ENCODE measurements around the gene IFIT1B. TPM values are rescaled to one million over a fixed set of nuclear protein-coding genes. Genes with fewer than 3 reads are reported as not detected.
"Not testable (repeated sequence)": the region's sequence is repeated elsewhere in the genome, so short reads cannot be mapped to it uniquely, and the experiment has no call there.

Gene IFIT1B
- total and polyA plus RNA-seq, 11 donors, result 0.24 to 0.25 TPM; not detected in 9

GRCh38 chr10:89390476-89391225 lies 12.8 kb downstream of the IFIT1B start:
- peaks cover 0 to 48% (median 33%) of the 10 kb centered on the region in 12 donors for H3K4me1 ChIP-seq
- intact Hi-C loops (cut with DNase I), result loop anchor here in 2 of 10 donors (2.0 to 5.0 kb wide), 2 partner anchors 16 to 88 kb away; partner anchors contain the start of gene IFIT2 (in 1 of the 2)
- TF ChIP-seq POLR2A (IDR thresholded peaks at IDR 0.05) (no peak), CTCF (IDR thresholded peaks at IDR 0.05) (no peak)
- DNase-seq, result peak in 2 of 5 donors; percentile 27 to 33
- H3K9me3 ChIP-seq, result peaks cover 0 to 2% (median 0%) of the 10 kb centered on the region in 12 donors
- H3K36me3 ChIP-seq, result no peaks in the 10 kb centered on the region
- 66 to 78% (median 77%) methylated on average over 5 of the region's 5 CpGs for WGBS, 4 donors
- H3K4me3 ChIP-seq, result no peak overlapping the region
- peak overlapping the region in 10 of 12 donors; percentile 22 to 92 (median 86) for H3K27ac ChIP-seq
- H3K27me3 ChIP-seq, result no peaks in the 10 kb centered on the region
- ATAC-seq, result no peak

- not testable (repeated sequence) for H3K9me3 ChIP-seq, DNase-seq, H3K27me3 ChIP-seq, H3K4me3 ChIP-seq, H3K36me3 ChIP-seq, ATAC-seq
- Histone ChIP-seq H3K4me1 (peaks cover 0 to 51% (median 33%) of the 10 kb centered on the region in 12 donors), H3K27ac (peak overlapping the region in 9 of 12 donors; percentile 80 to 92 (median 87))
- intact Hi-C loops (cut with DNase I), result loop anchor here in 2 of 10 donors (2.0 to 5.0 kb wide), 2 partner anchors 16 to 89 kb away; partner anchors contain the start of gene IFIT2 (in 1 of the 2)
- WGBS, 4 donors, result 92 to 98% (median 92%) methylated on average over 4 of the region's 4 CpGs
These were observed 13.3 kb downstream of the IFIT1B start for GRCh38 chr10:89391226-89391576.

- 1 to 2% (median 2%) methylated on average over 8 of the region's 8 CpGs for WGBS, 4 donors
These were observed 14.3 kb downstream of the IFIT1B start, which contains the start of gene IFIT1 for GRCh38 chr10:89391907-89392756. Gene IFIT1, plus strand, starts transcription at chr10:89392623. Its CDS starts 90 bp downstream, at chr10:89392713.

More at GRCh38 chr10:89391907-89392756, 14.3 kb downstream of the IFIT1B start, which contains the start of gene IFIT1:
- no peaks in the 10 kb centered on the region for H3K27me3 ChIP-seq
- H3K9me3 ChIP-seq, result peaks cover 0 to 6% (median 0%) of the 10 kb centered on the region in 12 donors
- H3K4me1 ChIP-seq, result peaks cover 0 to 51% (median 33%) of the 10 kb centered on the region in 12 donors
- peak within 1 kb of the TSS; percentile 64 to 92 (median 85) for H3K27ac ChIP-seq
- H3K4me3 ChIP-seq, result peak within 1 kb of the TSS; percentile 28 to 86 (median 60)
- ATAC-seq (peak; percentile 94 to 97 (median 96)), DNase-seq (peak in 4 of 5 donors; percentile 42 to 82 (median 76))
- H3K36me3 ChIP-seq, result peaks cover 0 to 9% (median 0%) of the 10 kb centered on the region in 9 donors
- peak in 1 of 2 donors; percentile 73 for TF ChIP-seq POLR2A (IDR thresholded peaks at IDR 0.05)
- TF ChIP-seq CTCF (IDR thresholded peaks at IDR 0.05), result no peak
- intact Hi-C loops (cut with DNase I), result loop anchor here in 3 of 10 donors (2.0 to 5.0 kb wide), 3 partner anchors 17 to 90 kb away; partner anchors contain the start of genes IFIT2 (in 1 of the 3) and IFIT5 (in 1 of the 3)

Data from heart left ventricle (tissue), 16 donors.